Measurements from ENCODE around the gene PRH2.

GRCh38 chr12:10952645-10953044 lies 23.6 kb downstream of the PRH2 start:
- TF ChIP-seq YY1 (IDR thresholded peaks at IDR 0.05; ENCODE audit: insufficient read depth, insufficient read length) (no peak), SUZ12 (IDR thresholded peaks at IDR 0.05; ENCODE audit: extremely low read depth, insufficient read depth, insufficient read length) (no peak)
